GM19463 (cell line): ENCODE results near the gene CCDC121.

Experiments used
- ATAC-seq: cut with Tn5 transposase; IDR thresholded peaks from one replicate; pipeline ENCODE4 v1.9.1; 2021; ENCODE audit warnings: mild to moderate bottlenecking, moderate library complexity; ENCODE audit not compliant: unreplicated experiment

Gene CCDC121

DNA sequence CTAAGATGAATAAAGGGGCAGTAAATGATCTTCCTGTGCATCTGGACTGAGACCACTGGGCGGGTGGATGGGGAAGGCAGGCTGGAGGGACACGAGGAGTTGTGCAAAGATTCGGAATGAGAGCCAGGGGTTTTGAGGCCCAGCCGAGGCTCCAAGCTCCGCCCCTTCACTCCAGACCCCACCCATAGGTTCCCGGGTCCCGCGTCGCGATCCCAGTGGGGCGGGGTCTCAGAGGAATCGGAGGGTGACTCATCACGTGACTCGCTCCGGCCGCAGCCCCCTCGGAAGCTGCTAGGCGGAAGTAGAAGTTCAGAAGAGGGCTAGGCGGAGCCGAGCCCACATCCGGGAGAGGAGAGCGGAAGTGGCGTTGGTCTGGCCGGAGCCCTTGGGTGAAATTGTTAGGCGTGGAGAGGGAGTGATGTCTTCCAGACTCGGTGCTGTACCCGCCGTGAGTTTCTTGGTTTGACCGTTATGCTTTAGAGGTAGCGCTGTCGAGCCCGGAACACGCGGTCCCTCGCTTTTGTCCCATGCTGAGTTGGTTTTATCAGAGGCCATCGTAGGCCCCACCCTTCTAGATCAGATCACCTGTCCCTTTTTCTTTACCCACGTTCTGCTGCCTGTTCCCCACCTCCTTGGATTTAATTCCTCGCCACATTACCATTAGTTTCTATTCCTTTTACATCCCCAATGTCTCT is 46.0 kb downstream of the CCDC121 start, which contains the start of gene ZNF512:
ZNF512 (plus strand) TSS at position 348 of the 695 bp plus-strand sequence; CDS start at position 419, 71 bp downstream.
- peak; percentile 97 for ATAC-seq

- ATAC-seq, result no peak
Measured at GRCh38 chr2:27582129-27582694, 46.6 kb downstream of the CCDC121 start.

DNA sequence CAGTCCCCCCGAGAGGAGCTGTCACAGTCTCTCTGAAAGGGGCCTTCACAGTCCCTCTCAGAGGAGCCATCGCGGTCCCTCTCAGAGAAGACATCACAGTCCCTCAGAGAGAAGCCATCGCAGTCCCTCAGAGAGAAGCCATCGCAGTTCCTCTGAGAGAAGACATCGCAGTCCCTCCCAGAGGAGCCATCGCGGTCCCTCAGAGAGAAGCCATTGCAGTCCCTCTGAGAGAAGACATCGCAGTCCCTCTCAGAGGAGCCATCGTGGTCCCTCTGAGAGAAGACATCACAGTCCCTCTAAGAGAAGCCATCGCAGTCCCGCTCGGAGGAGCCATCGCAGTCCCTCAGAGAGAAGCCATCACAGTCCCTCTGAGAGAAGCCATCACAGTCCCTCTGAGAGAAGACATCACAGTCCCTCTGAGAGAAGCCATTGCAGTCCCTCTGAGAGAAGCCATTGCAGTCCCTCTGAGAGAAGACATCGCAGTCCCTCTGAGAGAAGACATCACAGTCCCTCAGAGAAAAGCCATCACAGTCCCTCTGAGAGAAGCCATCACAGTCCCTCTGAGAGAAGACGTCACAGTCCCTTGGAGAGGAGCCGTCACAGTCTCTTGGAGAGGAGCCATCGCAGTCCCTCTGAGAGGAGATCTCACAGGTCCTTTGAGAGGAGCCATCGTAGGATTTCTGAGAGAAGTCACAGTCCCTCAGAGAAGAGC is 47.2 kb downstream of the CCDC121 start:
- no peak for ATAC-seq
